T47D (cell line): ENCODE data around the gene MFSD6.

Experiments used
- DNase-seq, 2 experiments: peaks; one replicate each; pipeline versions ENCODE4 v3.0.0 to v3.0.0-alpha.2; 2011 to 2012; ENCODE audit warnings: low read depth in 1 of 2, low spot score in 1 of 2
- JUND ChIP-seq: IDR thresholded peaks from 2 replicates; pipeline ENCODE4 v1.6.1; 2012; ENCODE audit warnings: low read depth
- in situ Hi-C: cut with HindIII; loops from 2 replicates; pipeline ENCODE4 v1.10.0; 2016; ENCODE audit warnings: low sequenced_read_pairs, low pct_unique_long_range_greater_than_20kb

Gene MFSD6

GRCh38 chr2:190450363-190450762 lies 42.2 kb downstream of the MFSD6 start:
- DNase-seq: no peak
- no peak for TF ChIP-seq JUND
- in situ Hi-C loops: no loop called here

- in situ Hi-C loops: no loop called here
- no peak for DNase-seq
- no peak for TF ChIP-seq JUND
Observed at GRCh38 chr2:190451561-190452176, 43.5 kb downstream of the MFSD6 start.

- TF ChIP-seq JUND: no peak
- DNase-seq: no peak
- in situ Hi-C loops: no loop called here
Observed at GRCh38 chr2:190452433-190452832, 44.3 kb downstream of the MFSD6 start.

- no peak for TF ChIP-seq JUND
- no peak for DNase-seq
- in situ Hi-C loops: no loop called here
Observed at GRCh38 chr2:190454795-190455194, 46.6 kb downstream of the MFSD6 start.

- DNase-seq: no peak
- in situ Hi-C loops: no loop called here
- TF ChIP-seq JUND: no peak
Observed at GRCh38 chr2:190455358-190456095, 47.4 kb downstream of the MFSD6 start.

- in situ Hi-C loops: no loop called here
- no peak for TF ChIP-seq JUND
- no peak for DNase-seq
Observed at GRCh38 chr2:190456833-190457232, 48.7 kb downstream of the MFSD6 start.

- in situ Hi-C loops: no loop called here
- no peak for TF ChIP-seq JUND
- no peak for DNase-seq
Observed at GRCh38 chr2:190457256-190457655, 49.1 kb downstream of the MFSD6 start.

- TF ChIP-seq JUND: no peak
- no peak for DNase-seq
- in situ Hi-C loops: no loop called here
Observed at GRCh38 chr2:190458352-190459107, 50.4 kb downstream of the MFSD6 start.

GRCh38 chr2:190459881-190460280 lies 51.7 kb downstream of the MFSD6 start:
- TF ChIP-seq JUND: no peak
- in situ Hi-C loops: no loop called here
- no peak for DNase-seq

- in situ Hi-C loops: no loop called here
- DNase-seq: no peak
- no peak for TF ChIP-seq JUND
Observed at GRCh38 chr2:190460487-190460886, 52.3 kb downstream of the MFSD6 start.

GRCh38 chr2:190462181-190462580 lies 54.0 kb downstream of the MFSD6 start:
- DNase-seq: no peak
- TF ChIP-seq JUND: no peak
- in situ Hi-C loops: no loop called here

GRCh38 chr2:190462611-190463010 lies 54.5 kb downstream of the MFSD6 start:
- in situ Hi-C loops: no loop called here
- TF ChIP-seq JUND: no peak
- DNase-seq: no peak

GRCh38 chr2:190465060-190465459 lies 56.9 kb downstream of the MFSD6 start:
- no peak for DNase-seq
- in situ Hi-C loops: no loop called here

More at GRCh38 chr2:190465060-190465459, 56.9 kb downstream of the MFSD6 start:
- TF ChIP-seq JUND: no peak
